NCI-H524 treated with DMSO at 0.1 percent for 48 hours (cell line): ENCODE results near the gene TMEM114.
"Not testable (repeated sequence)": the region's sequence is repeated elsewhere in the genome, so short reads cannot be mapped to it uniquely, and the experiment has no call there.

Experiments
- DNase-seq: peaks from one replicate; lab custom pipeline; 2025; lab: John Stamatoyannopoulos, UW

The TMEM114 gene

DNA sequence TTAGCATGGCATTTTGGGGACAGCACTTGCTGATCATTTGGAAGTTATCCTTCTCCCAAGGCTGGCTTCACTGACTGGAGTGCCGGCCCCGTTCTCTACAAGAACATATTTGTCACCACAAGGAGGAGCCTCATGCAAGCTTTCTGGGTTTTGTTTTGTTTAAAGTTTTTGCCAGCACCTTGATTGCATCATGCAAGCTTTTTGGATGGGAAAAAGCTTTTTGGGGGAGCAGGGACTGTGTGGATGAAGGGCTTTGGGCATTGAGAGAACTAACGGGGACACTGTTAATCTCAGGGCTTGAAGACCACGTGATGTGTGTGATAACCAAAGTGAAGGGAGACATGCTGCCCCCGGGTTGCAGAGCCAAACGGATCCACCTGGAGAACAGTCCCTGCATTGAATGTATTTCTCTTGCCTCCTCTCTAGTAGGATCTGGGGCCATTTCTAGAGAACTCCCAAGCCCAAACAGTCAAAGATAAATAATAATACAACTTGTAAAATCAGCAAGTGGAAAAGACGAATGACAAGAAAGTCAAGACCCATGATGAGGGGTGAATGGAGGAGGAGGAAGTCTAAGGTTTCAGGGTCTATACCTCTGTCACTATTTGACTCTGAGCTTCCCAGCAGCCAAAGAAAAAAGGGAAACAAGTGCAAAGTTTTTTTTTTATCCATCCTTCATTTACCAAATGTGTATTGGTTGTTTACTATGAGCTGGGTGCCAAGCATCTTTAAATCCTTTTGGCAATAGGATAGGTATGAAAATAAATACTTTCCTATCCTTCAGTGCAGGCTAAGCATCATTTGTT is 17.2 kb downstream of the TMEM114 start:
- DNase-seq, result no peak

- no peak for DNase-seq
Measured at GRCh38 chr16:8572063-8572918, 18.0 kb downstream of the TMEM114 start.

GRCh38 chr16:8571061-8571596 is 19.2 kb downstream of the TMEM114 start:
- DNase-seq, result no peak

- not testable (repeated sequence) for DNase-seq
Measured at GRCh38 chr16:8570393-8570792, 19.9 kb downstream of the TMEM114 start.

DNA sequence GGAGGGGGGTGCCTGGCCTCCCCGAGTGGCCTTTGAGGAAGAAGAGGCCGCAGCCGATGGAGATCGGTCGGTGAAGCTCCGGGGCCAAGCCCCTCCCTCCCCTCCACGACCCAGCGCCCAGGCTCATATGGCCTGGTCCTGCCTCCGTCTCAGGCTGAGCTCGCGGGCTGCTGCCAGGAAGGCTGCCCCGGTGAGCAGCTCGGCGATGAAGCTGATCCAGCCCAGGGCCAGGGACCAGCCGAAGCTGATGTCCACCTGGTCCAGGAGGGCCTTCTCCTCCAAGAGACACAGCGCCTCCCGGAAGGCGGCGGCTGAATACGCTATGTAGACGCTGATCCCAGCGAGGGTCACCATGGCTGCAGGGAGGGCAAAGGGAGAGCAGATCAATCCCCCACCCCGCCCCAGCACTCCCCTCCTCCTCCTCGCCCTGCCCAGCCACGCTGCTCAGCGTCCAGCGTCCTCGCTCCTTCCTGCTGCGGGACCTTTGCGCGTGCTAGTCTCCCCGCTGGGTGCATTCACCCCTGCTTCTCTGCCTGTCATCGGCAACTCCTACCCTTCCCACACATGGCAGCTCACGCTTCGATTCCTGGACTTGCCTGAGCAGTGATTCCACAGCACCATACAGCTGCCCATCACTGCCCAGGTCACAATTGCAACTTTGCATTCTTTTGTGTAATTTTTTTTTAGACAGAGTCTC is 20.5 kb downstream of the TMEM114 start:
- DNase-seq, result no peak

DNA sequence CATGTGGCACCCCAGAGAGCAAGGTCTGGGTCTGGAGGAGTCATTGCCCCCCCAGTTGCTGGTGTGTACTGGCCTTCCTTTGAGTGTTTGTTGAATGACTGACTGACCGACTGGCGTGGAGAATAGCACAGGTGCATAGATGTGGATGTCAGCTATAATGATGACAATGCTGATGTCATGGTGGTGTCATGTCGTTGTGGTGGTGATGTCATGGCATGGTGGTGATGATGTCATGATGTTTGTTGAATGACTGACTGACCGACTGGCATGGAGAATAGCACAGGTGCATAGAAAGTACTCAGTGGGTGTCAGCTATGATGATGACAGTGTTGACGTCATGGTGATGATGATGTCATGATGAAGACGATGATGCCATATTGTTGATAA is 22.1 kb downstream of the TMEM114 start:
- no peak for DNase-seq

DNA sequence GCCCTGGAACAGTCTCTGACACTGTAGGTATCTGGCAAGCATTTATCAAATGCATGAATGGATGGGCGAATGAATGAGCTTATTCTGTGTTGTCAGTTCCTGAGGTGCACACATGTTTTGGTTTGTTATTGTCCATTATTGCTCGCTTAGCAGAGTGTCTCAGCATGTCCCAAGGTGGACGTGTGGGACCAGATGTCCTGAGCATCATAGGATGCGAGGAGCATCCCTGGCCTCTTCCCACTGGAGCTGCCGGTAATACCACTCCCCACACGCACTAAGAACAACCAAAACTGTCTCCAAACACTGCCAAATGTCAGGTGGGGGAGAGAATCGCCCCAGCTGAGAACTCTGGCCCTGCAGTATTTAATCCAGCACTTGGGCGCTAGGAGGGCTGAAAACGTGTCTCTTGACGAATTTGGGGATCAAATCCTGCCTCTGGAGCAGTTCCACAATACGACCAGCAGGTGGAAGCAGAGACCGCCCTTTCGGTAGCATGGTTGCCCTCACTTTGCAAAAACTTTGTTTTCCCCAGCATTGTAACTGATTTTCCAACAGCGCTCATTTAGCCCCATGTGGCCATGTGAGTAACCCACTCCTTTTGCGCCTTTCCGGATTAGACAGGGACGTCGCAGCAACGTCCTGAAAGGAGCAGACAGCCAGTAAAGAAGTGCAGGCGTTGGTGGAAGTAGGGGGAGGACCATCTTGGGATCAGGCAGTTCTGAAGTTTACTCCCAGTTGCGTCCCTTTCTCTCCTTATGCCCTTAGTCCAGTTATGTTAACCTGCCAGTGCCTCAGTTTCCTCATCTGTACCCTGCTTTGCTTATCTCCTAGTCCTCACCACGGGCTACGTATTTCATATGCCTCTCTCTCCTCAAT is 22.7 kb downstream of the TMEM114 start:
- no peak for DNase-seq

DNA sequence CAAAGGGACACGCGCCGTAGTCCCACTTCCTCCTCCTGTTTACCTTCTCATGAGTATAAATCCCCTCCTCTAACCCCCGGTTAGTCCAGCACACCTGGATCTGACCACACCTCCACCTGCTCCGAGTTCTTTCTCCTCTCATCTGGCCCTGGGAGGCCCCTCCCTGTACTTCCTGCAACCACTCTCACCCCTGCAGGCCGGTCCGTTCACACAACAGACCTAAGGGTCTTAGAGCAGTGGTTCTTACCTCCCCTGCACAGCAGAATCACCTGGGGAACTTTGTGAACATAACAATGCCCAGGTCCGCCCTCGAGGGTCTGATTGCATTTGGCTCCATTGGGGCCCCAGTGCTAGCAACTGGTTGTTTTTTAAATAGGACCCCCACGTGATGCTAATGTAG is 24.8 kb downstream of the TMEM114 start:
- no peak for DNase-seq

DNA sequence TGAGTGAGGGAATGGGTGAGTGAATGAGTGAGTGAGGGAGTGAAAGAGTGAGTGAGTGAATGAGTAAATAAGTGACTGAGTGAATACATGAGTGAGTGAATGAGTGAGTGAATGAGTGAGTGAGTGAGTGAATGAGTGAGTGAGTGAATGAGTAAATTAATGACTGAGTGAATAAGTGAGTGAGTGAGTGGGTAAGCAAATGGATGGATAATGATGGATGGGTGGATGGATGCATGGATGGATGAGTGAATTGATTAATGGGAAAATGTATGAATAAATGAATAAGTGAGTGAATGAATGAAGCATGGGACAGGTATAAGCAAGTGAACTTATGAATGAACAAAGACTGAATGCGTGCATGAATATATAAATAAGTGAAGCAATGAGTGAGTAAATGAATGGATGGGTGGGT is 25.4 kb downstream of the TMEM114 start:
- DNase-seq, result no peak

DNA sequence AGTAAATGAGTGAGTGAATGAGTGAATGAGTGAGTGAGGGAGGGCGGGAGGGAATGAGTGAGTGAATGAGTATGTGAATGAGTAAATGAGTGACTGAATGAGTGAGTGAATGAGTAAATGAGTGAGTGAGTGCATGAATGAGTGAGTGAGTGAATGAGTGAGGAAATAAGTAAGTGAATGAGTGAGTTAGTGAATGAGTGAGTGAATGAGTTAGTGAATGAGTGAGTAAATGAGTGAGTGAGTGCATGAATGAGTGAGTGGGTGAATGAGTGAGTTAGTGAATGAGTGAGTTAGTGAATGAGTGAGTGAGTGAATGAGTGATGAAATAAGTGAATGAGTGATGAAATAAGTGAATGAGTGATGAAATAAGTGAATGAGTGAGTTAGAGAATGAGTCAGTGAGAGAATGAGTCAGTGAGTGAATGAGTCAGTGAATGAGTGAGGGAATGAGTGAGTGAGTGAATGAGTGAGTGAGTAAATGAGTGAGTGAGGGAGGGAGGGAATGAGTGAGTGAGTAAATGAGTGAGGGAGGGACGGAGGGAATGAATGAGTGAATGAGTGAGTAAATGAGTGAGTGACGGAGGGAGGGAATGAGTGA is 26.3 kb downstream of the TMEM114 start:
- not testable (repeated sequence) for DNase-seq

DNA sequence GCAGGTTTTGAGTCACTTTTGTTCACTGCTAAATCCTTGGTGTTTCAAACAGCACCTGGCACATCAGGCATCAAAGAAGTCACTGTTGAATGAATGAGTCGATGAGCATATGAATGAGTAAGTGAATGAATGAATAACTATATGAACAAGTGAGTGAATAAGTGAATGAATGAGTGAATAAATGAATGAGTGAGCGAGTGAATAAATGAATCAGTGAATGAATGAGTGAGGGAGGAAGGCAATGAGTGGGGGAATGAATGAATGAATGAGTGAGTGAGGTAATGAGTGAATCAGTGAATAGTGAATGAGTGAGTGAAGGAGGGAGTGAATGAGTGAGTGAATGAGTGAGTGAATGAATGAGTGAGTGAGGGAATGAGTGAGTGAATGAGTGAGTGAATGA is 28.8 kb downstream of the TMEM114 start:
- no peak for DNase-seq

DNA sequence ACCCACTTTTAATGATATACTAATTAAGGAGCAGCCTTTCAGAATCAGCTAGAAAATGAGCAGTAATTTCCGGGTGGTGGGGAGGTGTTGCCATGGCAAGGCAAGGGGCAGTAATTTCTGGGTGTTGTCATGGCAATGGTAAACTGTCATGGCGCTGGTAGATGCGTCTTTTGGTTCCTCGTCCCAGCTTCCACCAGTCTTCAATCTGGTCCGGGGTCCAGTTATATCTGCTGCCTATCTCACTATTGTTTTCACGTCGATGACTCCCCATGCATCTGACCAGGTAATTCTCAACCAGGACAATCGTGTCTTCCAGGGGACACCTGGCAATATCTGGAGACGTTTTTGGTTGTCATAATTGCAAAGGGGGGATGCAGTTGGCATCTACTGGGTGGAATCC is 34.9 kb downstream of the TMEM114 start:
- no peak for DNase-seq

GRCh38 chr16:8554881-8555280 is 35.4 kb downstream of the TMEM114 start:
- no peak for DNase-seq

DNA sequence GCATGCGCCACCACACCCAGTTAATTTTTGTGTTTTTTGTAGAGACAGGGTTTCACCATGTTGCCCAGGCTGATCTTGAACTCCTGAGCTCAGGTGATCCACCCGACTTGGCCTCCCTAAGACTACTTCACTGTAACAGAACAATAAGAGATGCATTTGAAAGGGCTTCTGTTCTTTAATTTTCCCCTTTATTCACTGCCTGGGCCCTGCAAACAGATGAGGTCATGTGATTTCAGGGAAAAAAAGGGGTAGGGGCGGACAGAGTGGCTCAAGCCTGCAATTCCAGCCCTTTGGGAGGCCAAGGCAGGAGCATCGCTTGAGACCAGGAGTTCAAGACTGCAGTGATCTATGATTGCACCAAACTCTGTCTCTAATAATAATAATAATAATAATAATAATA is 36.3 kb downstream of the TMEM114 start:
- DNase-seq, result no peak

DNA sequence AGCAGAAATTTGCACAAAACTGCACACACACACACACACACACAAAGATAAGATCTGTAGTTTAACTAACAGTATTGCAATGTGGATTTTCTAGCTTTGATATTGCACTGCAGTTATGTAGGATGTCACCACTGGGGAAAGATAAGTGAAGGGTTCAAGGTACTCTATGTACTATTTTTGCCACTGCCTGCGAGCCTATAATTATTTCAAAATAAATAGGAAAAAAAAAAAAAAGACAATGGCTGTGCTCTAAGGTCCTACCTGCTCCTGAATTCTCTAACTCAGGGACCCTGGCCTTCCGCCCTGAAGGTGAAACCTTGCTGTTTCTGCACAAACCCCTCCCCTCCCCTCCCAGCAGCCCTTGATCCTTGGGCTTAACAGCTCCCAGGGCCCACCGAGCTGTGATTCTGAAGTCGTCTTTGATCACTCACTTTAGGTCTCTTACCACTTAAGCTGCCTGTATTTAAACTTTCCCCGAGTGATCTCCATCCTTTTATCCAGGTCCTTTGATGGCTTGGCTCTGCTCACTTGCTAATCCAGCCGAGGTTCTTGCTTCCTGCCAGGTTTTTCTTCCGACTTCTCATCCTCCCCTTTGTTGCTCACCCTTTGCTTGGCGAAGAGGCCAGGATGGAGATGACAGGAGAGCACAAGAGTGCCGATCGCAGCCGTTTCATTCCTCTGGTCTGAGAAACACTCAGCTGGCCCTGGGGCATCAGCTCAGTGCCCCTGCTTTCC is 37.7 kb downstream of the TMEM114 start:
- DNase-seq, result no peak

DNA sequence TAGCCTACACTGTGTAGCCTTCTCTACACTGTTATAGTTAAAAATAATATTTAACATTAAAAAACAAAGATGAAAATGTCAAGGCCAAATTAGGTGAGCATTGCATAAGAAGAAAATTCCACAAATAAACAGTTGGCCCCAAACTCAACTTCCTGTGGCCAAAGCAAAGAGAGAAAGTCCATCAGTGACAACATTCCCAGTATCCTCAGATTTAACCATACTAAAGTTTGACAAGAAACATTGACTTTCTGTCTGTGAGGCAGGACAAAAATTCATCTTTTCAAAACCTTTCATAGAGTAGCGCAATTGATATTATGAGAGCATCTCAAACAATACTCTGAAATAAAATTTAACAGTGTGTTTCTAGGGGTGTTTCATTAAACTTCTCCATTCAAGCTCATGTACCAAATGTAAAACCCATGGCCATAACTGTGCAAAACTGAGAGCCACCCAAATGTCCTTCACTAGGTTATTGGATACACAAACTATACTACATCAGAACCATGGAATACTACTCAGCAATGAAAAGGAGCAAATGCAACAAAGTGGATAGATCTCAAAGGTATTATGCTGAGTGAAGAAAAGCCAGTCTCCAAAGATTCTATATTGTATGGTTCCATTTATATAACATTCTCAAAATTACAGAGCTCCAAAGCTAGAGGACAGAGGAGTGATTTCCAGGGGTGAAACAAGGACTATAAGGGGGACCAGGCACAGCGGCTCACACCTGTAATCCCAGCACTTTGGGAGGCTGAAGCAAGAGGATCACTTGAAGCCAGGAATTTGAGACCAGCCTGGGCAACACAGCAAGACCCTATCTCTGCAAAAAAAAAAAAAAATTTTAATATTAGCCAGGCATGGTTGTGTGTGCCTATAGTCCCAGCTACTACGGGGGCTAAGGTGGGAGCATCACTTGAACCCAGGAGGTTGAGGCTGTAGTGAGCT is 38.7 kb downstream of the TMEM114 start:
- no peak for DNase-seq

- DNase-seq, result no peak
Measured at GRCh38 chr16:8550728-8551387, 39.5 kb downstream of the TMEM114 start.

- DNase-seq, result no peak
Measured at GRCh38 chr16:8549843-8550412, 40.4 kb downstream of the TMEM114 start.
